Activated naive CD8-positive, alpha-beta T cell treated with anti-CD3 and anti-CD28 coated beads for 36 hours (primary cell): ENCODE measurements around the gene GRID1. TPM values are rescaled to one million over a fixed set of nuclear protein-coding genes. Genes with fewer than 3 reads are reported as not detected.

Experiments
- DNase-seq: peaks from one replicate; pipeline ENCODE4 v3.0.0; 2021
- H3K27ac Mint-ChIP-seq: one replicate; pipeline ENCODE4 v1.8.0; 2022; ENCODE audit warnings: mild to moderate bottlenecking, moderate library complexity, mixed read lengths
- H3K27me3 Mint-ChIP-seq: one replicate; pipeline ENCODE4 v1.8.0; 2022; ENCODE audit warnings: mild to moderate bottlenecking, mixed read lengths
- H3K36me3 Mint-ChIP-seq: one replicate; pipeline ENCODE4 v1.8.0; 2021; ENCODE audit warnings: mild to moderate bottlenecking, mixed read lengths
- H3K4me1 Mint-ChIP-seq: one replicate; pipeline ENCODE4 v1.8.0; 2021; ENCODE audit warnings: mixed read lengths
- H3K4me3 Mint-ChIP-seq: one replicate; pipeline ENCODE4 v1.8.0; 2022; ENCODE audit warnings: mild to moderate bottlenecking, moderate library complexity, mixed read lengths
- H3K9me3 Mint-ChIP-seq: one replicate; pipeline ENCODE4 v1.8.0; 2022; ENCODE audit warnings: mixed read lengths
- total RNA-seq, 2 experiments: library from RNA; stranded (reverse); gene quantifications; one replicate each; pipeline ENCODE4 v1.2.3, GENCODE V29; 2021

GRID1 gene
- total RNA-seq, 2 experiments from 2014 or later: not detected

DNA sequence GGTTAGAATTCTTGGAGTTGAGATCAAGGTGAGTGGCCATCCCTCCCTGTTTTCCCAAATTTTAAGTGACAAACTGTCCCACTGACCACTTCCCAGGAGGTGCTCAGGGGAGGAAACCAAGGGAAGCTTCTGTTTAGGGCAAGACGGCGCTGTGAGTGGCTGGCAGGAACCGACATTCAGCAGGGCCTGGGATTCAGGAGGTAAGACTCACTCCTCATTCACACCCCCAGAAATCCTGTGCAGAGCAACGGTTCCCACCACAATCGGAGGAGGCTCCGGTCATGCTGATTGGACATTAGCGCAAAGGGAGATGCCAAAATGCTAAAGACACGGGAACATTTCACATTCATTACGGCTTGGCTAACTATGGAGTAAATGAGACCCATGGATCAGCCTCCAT, 200.9 kb downstream of the GRID1 start:
- Mint-ChIP-seq H3K27ac (no peak overlapping the region), H3K27me3 (no peaks in the 10 kb centered on the region), H3K9me3 (no peaks in the 10 kb centered on the region), H3K36me3 (no peaks in the 10 kb centered on the region), H3K4me3 (no peak overlapping the region), H3K4me1 (no peaks in the 10 kb centered on the region)
- no peak for DNase-seq

DNA sequence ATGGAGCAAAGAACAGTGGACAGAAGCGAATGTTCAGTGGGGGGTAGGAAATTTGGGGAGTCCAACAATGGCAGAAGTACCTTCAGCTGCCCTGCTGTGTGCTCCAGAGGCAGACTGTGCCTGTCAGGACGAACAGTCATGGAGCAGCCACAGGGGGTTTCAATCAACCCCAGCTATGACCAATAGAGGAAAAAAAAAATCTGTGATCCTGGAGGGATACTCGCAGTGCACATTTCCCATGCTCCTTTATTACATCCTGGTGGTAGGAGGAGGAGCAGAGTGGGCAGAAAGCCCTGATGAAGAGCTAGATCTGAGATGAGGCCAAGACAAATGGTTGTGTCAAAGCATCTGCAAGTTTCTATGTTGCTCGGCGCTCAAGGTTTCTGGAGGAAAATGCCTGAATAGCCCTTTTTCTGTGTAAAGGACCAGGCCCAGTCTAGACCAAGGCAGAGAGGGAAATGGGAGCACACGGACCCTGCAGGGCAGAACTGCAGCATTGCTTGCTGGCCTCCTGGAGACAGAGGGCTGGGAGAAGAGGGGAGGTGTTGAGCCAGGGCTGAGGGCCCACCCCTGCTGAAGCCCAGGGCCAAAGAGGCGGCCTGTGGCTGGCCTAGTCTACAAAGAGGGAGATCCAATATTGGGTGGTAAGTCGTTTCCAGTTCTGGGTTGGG, 201.5 kb downstream of the GRID1 start:
- Mint-ChIP-seq H3K4me1 (no peaks in the 10 kb centered on the region), H3K9me3 (no peaks in the 10 kb centered on the region), H3K27me3 (no peaks in the 10 kb centered on the region), H3K27ac (no peak overlapping the region), H3K4me3 (no peak overlapping the region), H3K36me3 (no peaks in the 10 kb centered on the region)
- no peak for DNase-seq

DNA sequence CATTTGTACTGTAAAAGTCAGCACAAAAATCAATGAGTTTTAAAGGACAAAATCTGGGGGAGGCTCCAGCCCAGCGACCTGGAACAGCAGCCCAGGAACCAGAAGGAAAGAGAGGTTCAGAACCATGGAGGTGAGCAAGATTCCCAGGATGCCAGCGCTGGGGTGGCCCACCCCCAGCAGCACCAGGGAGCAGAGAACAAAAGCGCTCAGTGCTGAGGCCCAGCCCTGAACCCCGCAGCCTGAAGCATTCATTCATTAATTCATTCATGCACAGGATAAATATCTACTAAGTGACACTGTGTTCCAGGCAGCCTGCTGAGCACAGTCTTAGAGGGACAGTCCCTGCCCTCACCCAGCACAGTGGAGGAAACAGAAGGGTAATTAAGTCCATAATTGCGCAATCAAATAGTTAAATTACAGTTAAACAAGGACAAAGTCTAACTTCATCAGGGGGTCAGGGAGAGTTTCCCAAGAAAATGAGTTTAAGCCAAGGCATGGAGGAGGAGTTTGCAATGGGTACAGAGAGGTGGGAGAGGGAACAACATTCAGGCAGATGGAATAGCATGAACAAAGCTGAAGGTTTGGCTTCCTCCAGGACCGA, 202.3 kb downstream of the GRID1 start:
- no peaks in the 10 kb centered on the region for H3K9me3 Mint-ChIP-seq
- H3K4me3 Mint-ChIP-seq: no peak overlapping the region
- no peak overlapping the region for H3K27ac Mint-ChIP-seq
- H3K27me3 Mint-ChIP-seq: no peaks in the 10 kb centered on the region
- no peak for DNase-seq
- H3K36me3 Mint-ChIP-seq: no peaks in the 10 kb centered on the region
- no peaks in the 10 kb centered on the region for H3K4me1 Mint-ChIP-seq

DNA sequence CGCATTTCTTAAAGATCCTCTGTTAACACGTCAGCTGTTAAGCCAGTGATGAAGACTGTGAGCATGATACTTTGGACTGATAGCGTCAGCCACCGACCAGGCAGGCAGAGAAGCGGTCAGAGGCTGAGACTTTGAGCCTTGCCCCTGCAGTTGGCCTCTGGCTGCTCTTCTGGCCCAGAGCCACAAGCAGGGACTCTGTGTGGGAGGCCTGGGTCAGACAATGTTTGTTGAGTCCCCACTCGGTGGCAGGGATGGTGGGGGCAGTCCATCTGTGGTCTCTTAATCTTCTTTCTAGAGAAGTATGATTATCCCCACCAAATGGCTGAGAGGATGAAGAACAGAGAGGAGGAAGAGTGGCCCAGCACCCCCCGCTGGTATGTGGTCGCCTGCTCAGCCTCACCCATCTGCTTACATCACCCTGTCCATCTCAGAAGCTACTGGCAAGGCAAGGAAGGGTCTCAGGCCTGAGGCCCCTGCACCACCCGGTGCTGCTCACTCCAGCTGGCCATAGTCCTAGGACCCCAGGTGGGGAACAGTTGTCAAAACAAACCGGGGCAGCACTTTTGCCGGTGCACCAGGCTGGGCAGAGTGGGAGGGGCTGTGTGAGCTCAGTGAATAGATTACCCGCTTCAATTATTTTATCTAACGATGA, 202.9 kb downstream of the GRID1 start:
- no peak for DNase-seq
- H3K27ac Mint-ChIP-seq: no peak overlapping the region

GRCh38 chr10:86162696-86163400, 203.7 kb downstream of the GRID1 start:
- no peak for DNase-seq
- Mint-ChIP-seq H3K9me3 (no peaks in the 10 kb centered on the region), H3K4me1 (no peaks in the 10 kb centered on the region), H3K36me3 (no peaks in the 10 kb centered on the region), H3K4me3 (no peak overlapping the region), H3K27ac (no peak overlapping the region), H3K27me3 (no peaks in the 10 kb centered on the region)

More for the DNA sequence above, 202.9 kb downstream of the GRID1 start:
- no peak overlapping the region for H3K4me3 Mint-ChIP-seq
- H3K27me3 Mint-ChIP-seq: no peaks in the 10 kb centered on the region
- H3K9me3 Mint-ChIP-seq: no peaks in the 10 kb centered on the region
- H3K36me3 Mint-ChIP-seq: no peaks in the 10 kb centered on the region
- H3K4me1 Mint-ChIP-seq: no peaks in the 10 kb centered on the region

- H3K27ac Mint-ChIP-seq: no peak overlapping the region
- H3K36me3 Mint-ChIP-seq: no peaks in the 10 kb centered on the region
- DNase-seq: no peak
- H3K4me3 Mint-ChIP-seq: no peak overlapping the region
- H3K9me3 Mint-ChIP-seq: no peaks in the 10 kb centered on the region
- no peaks in the 10 kb centered on the region for H3K27me3 Mint-ChIP-seq
- H3K4me1 Mint-ChIP-seq: no peaks in the 10 kb centered on the region
Measured at GRCh38 chr10:86162036-86162435, 204.6 kb downstream of the GRID1 start.

DNA sequence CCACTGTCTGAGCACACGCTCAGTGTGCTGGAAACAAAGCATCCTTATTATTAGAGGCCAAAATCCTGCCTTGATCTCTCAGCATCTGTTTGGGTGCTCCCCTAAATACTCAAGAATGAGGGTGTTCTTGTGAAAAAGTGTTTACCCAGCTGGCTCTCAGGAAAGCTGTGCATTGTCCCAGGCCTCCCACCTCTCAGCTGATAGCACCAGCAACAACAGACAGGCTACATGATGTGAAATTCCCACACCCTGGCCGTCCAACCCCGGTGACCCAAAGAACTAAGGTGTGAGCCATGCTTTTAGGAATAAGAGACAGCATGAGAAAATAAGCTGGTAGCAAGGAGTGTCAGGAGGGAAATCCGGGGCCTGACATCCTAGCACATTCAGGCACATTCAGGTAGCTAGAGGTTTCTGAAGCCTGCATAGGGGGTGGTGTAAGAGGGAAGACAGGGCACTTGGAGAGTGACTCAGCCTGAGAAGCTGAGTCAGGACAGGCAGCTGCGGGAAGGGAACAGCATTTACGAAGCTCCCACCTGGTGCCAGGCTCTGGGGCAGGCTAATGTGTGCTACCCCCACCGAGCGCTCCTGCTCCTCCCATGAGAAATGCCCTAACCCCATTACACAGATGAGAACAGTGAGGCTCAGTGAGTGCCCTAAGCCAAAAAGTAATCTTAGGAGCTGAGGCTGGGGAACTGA, 205.6 kb downstream of the GRID1 start:
- H3K27me3 Mint-ChIP-seq: no peaks in the 10 kb centered on the region
- DNase-seq: no peak
- H3K4me1 Mint-ChIP-seq: no peaks in the 10 kb centered on the region
- H3K9me3 Mint-ChIP-seq: no peaks in the 10 kb centered on the region
- H3K36me3 Mint-ChIP-seq: no peaks in the 10 kb centered on the region
- no peak overlapping the region for H3K4me3 Mint-ChIP-seq
- no peak overlapping the region for H3K27ac Mint-ChIP-seq

- Mint-ChIP-seq H3K4me3 (no peak overlapping the region), H3K27ac (no peak overlapping the region), H3K27me3 (no peaks in the 10 kb centered on the region), H3K9me3 (no peaks in the 10 kb centered on the region), H3K36me3 (no peaks in the 10 kb centered on the region), H3K4me1 (no peaks in the 10 kb centered on the region)
- no peak for DNase-seq
Measured at GRCh38 chr10:86159797-86160196, 206.8 kb downstream of the GRID1 start.

DNA sequence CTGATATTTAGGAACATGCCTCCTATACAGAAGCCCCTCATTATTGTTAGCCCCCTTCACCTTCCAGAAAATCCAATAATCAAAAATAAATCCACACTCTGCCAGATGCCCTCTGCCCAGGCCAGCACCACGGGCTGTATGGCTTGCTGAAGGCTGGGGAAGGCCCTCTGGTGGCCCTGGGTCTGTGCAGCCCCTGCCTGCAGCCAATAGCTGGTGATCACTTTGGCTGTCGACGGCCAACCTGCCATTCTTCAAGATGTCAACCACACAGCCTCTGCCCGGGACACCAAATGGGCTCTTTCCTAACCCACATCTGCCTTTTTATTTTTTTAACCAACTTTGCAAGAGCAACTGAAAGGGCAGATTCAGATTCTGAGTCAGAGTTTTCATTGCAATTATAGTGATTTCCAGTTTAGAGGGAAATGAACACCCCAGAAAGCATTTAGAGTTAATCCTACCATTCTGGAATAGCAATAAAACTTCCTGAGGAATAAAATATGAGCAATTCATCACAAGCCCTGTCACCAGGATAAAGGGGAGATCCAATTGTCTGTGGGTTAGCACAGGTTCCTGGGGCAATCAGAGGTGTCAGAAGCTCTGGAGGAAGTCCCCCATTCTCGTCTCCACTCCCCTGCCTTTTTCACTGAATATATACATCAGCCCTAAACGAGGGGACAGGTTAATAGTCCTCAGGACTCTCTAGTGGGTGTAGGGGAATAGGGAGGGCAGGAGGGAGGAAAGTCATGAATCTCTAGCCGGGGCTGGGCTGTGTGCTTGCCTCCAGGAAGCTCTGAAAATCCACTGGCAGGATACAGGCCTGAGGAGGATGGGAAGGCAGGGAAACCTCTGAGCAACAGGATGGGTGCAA, 211.3 kb downstream of the GRID1 start:
- DNase-seq: no peak
- H3K4me1 Mint-ChIP-seq: no peaks in the 10 kb centered on the region
- H3K27me3 Mint-ChIP-seq: no peaks in the 10 kb centered on the region
- no peaks in the 10 kb centered on the region for H3K9me3 Mint-ChIP-seq
- H3K4me3 Mint-ChIP-seq: no peak overlapping the region
- no peaks in the 10 kb centered on the region for H3K36me3 Mint-ChIP-seq
- H3K27ac Mint-ChIP-seq: no peak overlapping the region

DNA sequence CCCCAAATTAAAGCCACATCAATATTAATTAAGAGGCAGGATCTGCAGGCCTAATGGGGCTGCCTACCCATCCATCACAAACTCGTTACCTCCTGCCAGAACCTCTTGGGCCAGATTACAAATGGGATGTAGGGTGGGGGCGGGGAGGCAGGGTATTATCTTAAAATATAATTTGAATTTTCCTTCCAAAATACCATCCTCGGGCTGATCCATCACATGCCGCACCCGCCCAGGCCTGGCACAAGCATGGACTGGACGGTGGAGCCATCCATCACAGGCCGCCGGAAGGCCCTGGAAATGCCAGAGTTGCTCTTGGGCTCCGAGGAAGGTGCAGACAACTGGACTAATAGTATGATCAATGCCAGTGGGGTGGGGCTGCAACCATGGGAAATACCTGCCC, 212.8 kb downstream of the GRID1 start:
- Mint-ChIP-seq H3K36me3 (no peaks in the 10 kb centered on the region), H3K9me3 (no peaks in the 10 kb centered on the region), H3K27ac (no peak overlapping the region), H3K4me3 (no peak overlapping the region), H3K27me3 (no peaks in the 10 kb centered on the region), H3K4me1 (peaks cover 2% of the 10 kb centered on the region)
- DNase-seq: no peak

- no peaks in the 10 kb centered on the region for H3K36me3 Mint-ChIP-seq
- no peak overlapping the region for H3K27ac Mint-ChIP-seq
- no peaks in the 10 kb centered on the region for H3K27me3 Mint-ChIP-seq
- DNase-seq: no peak
- H3K4me1 Mint-ChIP-seq: peaks cover 2% of the 10 kb centered on the region
- H3K4me3 Mint-ChIP-seq: no peak overlapping the region
- H3K9me3 Mint-ChIP-seq: no peaks in the 10 kb centered on the region
Measured at GRCh38 chr10:86152911-86153310, 213.7 kb downstream of the GRID1 start.

- Mint-ChIP-seq H3K4me3 (no peak overlapping the region), H3K36me3 (no peaks in the 10 kb centered on the region), H3K4me1 (peaks cover 2% of the 10 kb centered on the region), H3K9me3 (no peaks in the 10 kb centered on the region), H3K27me3 (no peaks in the 10 kb centered on the region), H3K27ac (no peak overlapping the region)
- DNase-seq: no peak
Measured at GRCh38 chr10:86152354-86152753, 214.2 kb downstream of the GRID1 start.

DNA sequence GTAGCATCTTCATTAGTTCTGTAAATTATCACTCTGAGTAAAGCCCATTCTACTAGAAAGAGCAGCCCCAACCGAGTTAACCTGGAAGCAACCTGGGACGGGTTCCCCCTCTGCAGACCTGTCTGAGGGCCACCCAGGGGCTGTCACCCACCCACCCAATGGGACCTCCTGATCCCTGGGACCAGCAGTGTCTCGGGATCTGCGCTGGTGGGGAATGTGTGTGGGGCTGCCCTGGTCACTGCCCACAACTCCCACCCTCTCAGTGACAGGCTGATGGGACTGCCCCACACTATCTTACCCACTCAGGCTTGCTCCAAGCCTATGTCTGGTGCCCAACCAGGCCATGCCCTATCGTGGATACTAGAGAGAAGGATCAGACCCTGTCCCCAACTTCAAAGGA, 215.0 kb downstream of the GRID1 start:
- Mint-ChIP-seq H3K36me3 (no peaks in the 10 kb centered on the region), H3K27ac (no peak overlapping the region), H3K27me3 (no peaks in the 10 kb centered on the region), H3K4me3 (no peak overlapping the region), H3K4me1 (peaks cover 2% of the 10 kb centered on the region), H3K9me3 (no peaks in the 10 kb centered on the region)
- DNase-seq: no peak

- Mint-ChIP-seq H3K36me3 (no peaks in the 10 kb centered on the region), H3K27me3 (no peaks in the 10 kb centered on the region), H3K4me1 (peaks cover 2% of the 10 kb centered on the region), H3K27ac (no peak overlapping the region), H3K9me3 (no peaks in the 10 kb centered on the region), H3K4me3 (no peak overlapping the region)
- no peak for DNase-seq
Measured at GRCh38 chr10:86149257-86149656, 217.3 kb downstream of the GRID1 start.
